Adrenal gland (tissue), 5 donors: ENCODE measurements around the gene CLNS1A.

Source experiments
- POLR2A ChIP-seq, 2 donors: fragments of 450-650 bp; IDR thresholded peaks; one replicate each; pipeline ENCODE4 v1.6.1; 2017; ENCODE audit warnings: antibody characterized with exemption in 2 of 2, mild to moderate bottlenecking in 2 of 2, moderate library complexity in 1 of 2
- TF ChIP-seq, protein P1 (sequence below), 6 experiments: fragments of 450-650 bp in 4 of 6; fragments of 200-600 bp in 2 of 6; sonication (generic) in 1 of 6; IDR thresholded peaks; 1 replicate in 5 of 6; 2 replicates in 1 of 6; pipeline versions ENCODE4 v1.5.1 to v1.8.0; 2016 to 2021; ENCODE audit warnings: antibody characterized with exemption in 6 of 6, mild to moderate bottlenecking in 2 of 6, moderate library complexity in 1 of 6
- donor health status: DM: no; HTN: no; CAD: no.

- no peak for TF ChIP-seq POLR2A (IDR thresholded peaks at IDR 0.05)
- TF ChIP-seq, protein P1, sequence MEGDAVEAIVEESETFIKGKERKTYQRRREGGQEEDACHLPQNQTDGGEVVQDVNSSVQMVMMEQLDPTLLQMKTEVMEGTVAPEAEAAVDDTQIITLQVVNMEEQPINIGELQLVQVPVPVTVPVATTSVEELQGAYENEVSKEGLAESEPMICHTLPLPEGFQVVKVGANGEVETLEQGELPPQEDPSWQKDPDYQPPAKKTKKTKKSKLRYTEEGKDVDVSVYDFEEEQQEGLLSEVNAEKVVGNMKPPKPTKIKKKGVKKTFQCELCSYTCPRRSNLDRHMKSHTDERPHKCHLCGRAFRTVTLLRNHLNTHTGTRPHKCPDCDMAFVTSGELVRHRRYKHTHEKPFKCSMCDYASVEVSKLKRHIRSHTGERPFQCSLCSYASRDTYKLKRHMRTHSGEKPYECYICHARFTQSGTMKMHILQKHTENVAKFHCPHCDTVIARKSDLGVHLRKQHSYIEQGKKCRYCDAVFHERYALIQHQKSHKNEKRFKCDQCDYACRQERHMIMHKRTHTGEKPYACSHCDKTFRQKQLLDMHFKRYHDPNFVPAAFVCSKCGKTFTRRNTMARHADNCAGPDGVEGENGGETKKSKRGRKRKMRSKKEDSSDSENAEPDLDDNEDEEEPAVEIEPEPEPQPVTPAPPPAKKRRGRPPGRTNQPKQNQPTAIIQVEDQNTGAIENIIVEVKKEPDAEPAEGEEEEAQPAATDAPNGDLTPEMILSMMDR (IDR thresholded peaks at IDR 0.05) = no peak
These were observed 12.5 kb upstream of the CLNS1A start for GRCh38 chr11:77650123-77650522.
